ENCODE data around the gene CACNA2D1.

The CACNA2D1 gene

DNA sequence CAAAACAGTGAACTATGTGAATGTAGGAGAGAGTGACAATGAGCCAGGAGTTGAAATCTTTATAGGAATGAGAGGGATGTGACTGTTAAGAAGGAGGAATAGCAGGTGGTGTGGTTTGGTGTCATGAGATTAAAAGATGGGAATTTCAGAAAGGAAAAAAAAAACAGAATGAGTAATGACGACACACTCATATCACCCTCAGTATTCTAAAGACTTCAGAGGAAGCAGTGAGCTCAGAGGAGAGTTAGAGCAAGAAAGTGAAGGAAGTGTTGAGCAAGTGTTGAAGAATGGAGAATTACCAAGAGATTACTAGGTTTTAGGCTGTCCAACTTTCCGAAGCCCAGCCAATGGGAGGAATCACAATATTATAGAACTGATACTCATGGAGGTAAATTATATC lies 453.2 kb downstream of the CACNA2D1 start:
- Histone ChIP-seq H3K27me3 (ENCODE audit: insufficient read depth, low read length, poor library complexity) (no peaks in the 10 kb centered on the region), H3K79me2 (ENCODE audit: control insufficient read depth, insufficient read depth, low read length) (no peaks in the 10 kb centered on the region), H3K4ac (ENCODE audit: low read depth, low read length) (no peak overlapping the region), H3K4me1 (ENCODE audit: control insufficient read depth, low read depth, low read length) (no peaks in the 10 kb centered on the region), H3K9ac (ENCODE audit: low read length) (no peak overlapping the region), H3K56ac (ENCODE audit: low read length) (no peak overlapping the region), H3K18ac (ENCODE audit: low read length) (no peak overlapping the region), H3K4me3 (ENCODE audit: low read length) (no peak overlapping the region), H2AK5ac (ENCODE audit: low read length) (no peak overlapping the region), H3K27ac (ENCODE audit: low read depth, low read length) (no peak overlapping the region), H2BK5ac (ENCODE audit: low read length) (no peak overlapping the region), H4K8ac (ENCODE audit: low read depth, low read length) (no peak overlapping the region), H3K79me1 (ENCODE audit: low read length) (no peaks in the 10 kb centered on the region), H2BK15ac (replicated peaks; ENCODE audit: low read depth) (no peak overlapping the region), H2BK120ac (ENCODE audit: low read depth, low read length) (no peak overlapping the region), H3K23ac (ENCODE audit: low read length) (no peak overlapping the region), H3K36me3 (ENCODE audit: control insufficient read depth, insufficient read depth, low read length) (no peaks in the 10 kb centered on the region), H3K4me2 (ENCODE audit: low read length) (no peak overlapping the region), H4K5ac (ENCODE audit: low read length) (no peak overlapping the region)
- WGBS (ENCODE audit: extremely low coverage, insufficient coverage, low lambda C conversion rate), result no CpG with 5 or more reads among the region's 2 CpGs
- DNase-seq, result no peak

DNA sequence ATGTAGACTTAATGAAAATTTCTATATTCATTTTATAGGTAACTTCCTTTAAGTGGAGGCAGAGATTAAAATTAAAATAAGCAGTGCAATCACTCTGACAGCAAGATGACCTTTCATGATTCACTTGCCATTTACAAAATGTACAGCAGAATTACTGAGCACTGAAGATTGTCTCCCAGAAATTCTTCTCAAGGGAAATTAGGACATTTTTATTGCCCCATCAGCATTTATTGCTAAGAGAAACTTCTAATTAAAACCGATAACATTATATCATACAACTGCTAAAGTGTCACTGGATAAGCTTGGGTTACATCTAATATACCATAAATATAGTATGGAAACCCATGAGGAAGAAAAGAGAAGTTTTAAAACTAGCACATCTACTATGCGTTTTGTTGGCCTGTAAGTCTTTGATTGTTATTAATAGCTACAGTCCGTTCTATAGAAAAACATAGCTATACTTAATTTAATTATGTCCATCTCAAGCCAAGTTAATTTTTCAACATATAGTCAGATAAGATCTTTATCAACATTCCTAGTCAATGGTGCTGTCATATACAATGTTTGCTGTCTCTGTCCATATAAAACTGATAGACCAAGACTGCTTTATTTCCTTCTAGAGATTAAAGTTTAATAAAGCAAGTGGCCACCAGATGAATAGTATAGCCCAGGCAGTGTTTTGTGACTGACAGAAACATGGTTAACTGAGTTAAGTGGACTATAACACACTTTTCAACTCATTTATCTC lies 456.7 kb downstream of the CACNA2D1 start:
- Histone ChIP-seq H3K4me2 (ENCODE audit: low read length) (no peak overlapping the region), H4K8ac (ENCODE audit: low read depth, low read length) (no peak overlapping the region), H3K36me3 (ENCODE audit: control insufficient read depth, insufficient read depth, low read length) (no peaks in the 10 kb centered on the region), H3K23ac (ENCODE audit: low read length) (no peak overlapping the region), H3K27ac (ENCODE audit: low read depth, low read length) (no peak overlapping the region), H2AK5ac (ENCODE audit: low read length) (no peak overlapping the region), H3K79me1 (ENCODE audit: low read length) (no peaks in the 10 kb centered on the region), H2BK120ac (ENCODE audit: low read depth, low read length) (no peak overlapping the region), H3K4ac (ENCODE audit: low read depth, low read length) (no peak overlapping the region), H3K56ac (ENCODE audit: low read length) (no peak overlapping the region), H3K4me1 (ENCODE audit: control insufficient read depth, low read depth, low read length) (no peaks in the 10 kb centered on the region), H4K5ac (ENCODE audit: low read length) (no peak overlapping the region), H2BK5ac (ENCODE audit: low read length) (no peak overlapping the region), H3K27me3 (ENCODE audit: insufficient read depth, low read length, poor library complexity) (no peaks in the 10 kb centered on the region), H3K4me3 (ENCODE audit: low read length) (no peak overlapping the region), H3K9ac (ENCODE audit: low read length) (no peak overlapping the region), H3K79me2 (ENCODE audit: control insufficient read depth, insufficient read depth, low read length) (no peaks in the 10 kb centered on the region), H3K18ac (ENCODE audit: low read length) (no peak overlapping the region), H2BK15ac (replicated peaks; ENCODE audit: low read depth) (no peak overlapping the region)
- no CpG with 5 or more reads among the region's 3 CpGs for WGBS (ENCODE audit: extremely low coverage, insufficient coverage, low lambda C conversion rate)
- no peak for DNase-seq

- Histone ChIP-seq H3K56ac (ENCODE audit: low read length) (no peak overlapping the region), H3K4ac (ENCODE audit: low read depth, low read length) (no peak overlapping the region), H2BK15ac (replicated peaks; ENCODE audit: low read depth) (no peak overlapping the region), H3K4me1 (ENCODE audit: control insufficient read depth, low read depth, low read length) (no peaks in the 10 kb centered on the region), H2AK5ac (ENCODE audit: low read length) (no peak overlapping the region), H3K36me3 (ENCODE audit: control insufficient read depth, insufficient read depth, low read length) (no peaks in the 10 kb centered on the region), H2BK5ac (ENCODE audit: low read length) (no peak overlapping the region), H3K18ac (ENCODE audit: low read length) (no peak overlapping the region), H3K23ac (ENCODE audit: low read length) (no peak overlapping the region), H3K79me1 (ENCODE audit: low read length) (no peaks in the 10 kb centered on the region), H4K8ac (ENCODE audit: low read depth, low read length) (no peak overlapping the region), H3K9ac (ENCODE audit: low read length) (no peak overlapping the region), H3K4me3 (ENCODE audit: low read length) (no peak overlapping the region), H2BK120ac (ENCODE audit: low read depth, low read length) (no peak overlapping the region), H3K27me3 (ENCODE audit: insufficient read depth, low read length, poor library complexity) (no peaks in the 10 kb centered on the region), H4K5ac (ENCODE audit: low read length) (no peak overlapping the region), H3K4me2 (ENCODE audit: low read length) (no peak overlapping the region), H3K79me2 (ENCODE audit: control insufficient read depth, insufficient read depth, low read length) (no peaks in the 10 kb centered on the region), H3K27ac (ENCODE audit: low read depth, low read length) (no peak overlapping the region)
- no peak for DNase-seq
- WGBS (ENCODE audit: extremely low coverage, insufficient coverage, low lambda C conversion rate), result no CpG with 5 or more reads among the region's 3 CpGs
Measured at GRCh38 chr7:81983406-81983805, 460.2 kb downstream of the CACNA2D1 start.

GRCh38 chr7:81973117-81973516 lies 470.5 kb downstream of the CACNA2D1 start:
- H3K27ac ChIP-seq (ENCODE audit: low read depth, low read length), result no peak overlapping the region
- H4K8ac ChIP-seq (ENCODE audit: low read depth, low read length), result no peak overlapping the region
- H2BK5ac ChIP-seq (ENCODE audit: low read length), result no peak overlapping the region
- no peak overlapping the region for H2BK120ac ChIP-seq (ENCODE audit: low read depth, low read length)
- H3K18ac ChIP-seq (ENCODE audit: low read length), result no peak overlapping the region
- no CpG with 5 or more reads among the region's 2 CpGs for WGBS (ENCODE audit: extremely low coverage, insufficient coverage, low lambda C conversion rate)
- H3K4me2 ChIP-seq (ENCODE audit: low read length), result no peak overlapping the region
- no peak overlapping the region for H3K23ac ChIP-seq (ENCODE audit: low read length)
- H3K79me1 ChIP-seq (ENCODE audit: low read length), result no peaks in the 10 kb centered on the region
- H3K56ac ChIP-seq (ENCODE audit: low read length), result no peak overlapping the region
- no peak overlapping the region for H3K9ac ChIP-seq (ENCODE audit: low read length)
- H4K5ac ChIP-seq (ENCODE audit: low read length), result no peak overlapping the region
- no peak overlapping the region for H3K4me3 ChIP-seq (ENCODE audit: low read length)
- H2BK15ac ChIP-seq (replicated peaks; ENCODE audit: low read depth), result no peak overlapping the region
- no peaks in the 10 kb centered on the region for H3K27me3 ChIP-seq (ENCODE audit: insufficient read depth, low read length, poor library complexity)
- H3K4ac ChIP-seq (ENCODE audit: low read depth, low read length), result no peak overlapping the region
- no peaks in the 10 kb centered on the region for H3K36me3 ChIP-seq (ENCODE audit: control insufficient read depth, insufficient read depth, low read length)
- H2AK5ac ChIP-seq (ENCODE audit: low read length), result no peak overlapping the region
- DNase-seq, result no peak
- H3K79me2 ChIP-seq (ENCODE audit: control insufficient read depth, insufficient read depth, low read length), result no peaks in the 10 kb centered on the region
- H3K4me1 ChIP-seq (ENCODE audit: control insufficient read depth, low read depth, low read length), result no peaks in the 10 kb centered on the region

- Histone ChIP-seq H3K4me1 (ENCODE audit: control insufficient read depth, low read depth, low read length) (no peaks in the 10 kb centered on the region), H3K23ac (ENCODE audit: low read length) (no peak overlapping the region), H4K5ac (ENCODE audit: low read length) (no peak overlapping the region), H2BK5ac (ENCODE audit: low read length) (no peak overlapping the region), H3K4me2 (ENCODE audit: low read length) (no peak overlapping the region), H3K27me3 (ENCODE audit: insufficient read depth, low read length, poor library complexity) (no peaks in the 10 kb centered on the region), H3K9ac (ENCODE audit: low read length) (no peak overlapping the region), H3K79me1 (ENCODE audit: low read length) (no peaks in the 10 kb centered on the region), H2BK120ac (ENCODE audit: low read depth, low read length) (no peak overlapping the region), H3K56ac (ENCODE audit: low read length) (no peak overlapping the region), H3K4me3 (ENCODE audit: low read length) (no peak overlapping the region), H2AK5ac (ENCODE audit: low read length) (no peak overlapping the region), H3K18ac (ENCODE audit: low read length) (no peak overlapping the region), H3K27ac (ENCODE audit: low read depth, low read length) (no peak overlapping the region), H4K8ac (ENCODE audit: low read depth, low read length) (no peak overlapping the region), H3K79me2 (ENCODE audit: control insufficient read depth, insufficient read depth, low read length) (no peaks in the 10 kb centered on the region), H2BK15ac (replicated peaks; ENCODE audit: low read depth) (no peak overlapping the region), H3K36me3 (ENCODE audit: control insufficient read depth, insufficient read depth, low read length) (no peaks in the 10 kb centered on the region), H3K4ac (ENCODE audit: low read depth, low read length) (no peak overlapping the region)
- WGBS (ENCODE audit: extremely low coverage, insufficient coverage, low lambda C conversion rate), result no CpG with 5 or more reads among the region's 2 CpGs
- no peak for DNase-seq
Measured at GRCh38 chr7:81960026-81960425, 483.6 kb downstream of the CACNA2D1 start.

DNA sequence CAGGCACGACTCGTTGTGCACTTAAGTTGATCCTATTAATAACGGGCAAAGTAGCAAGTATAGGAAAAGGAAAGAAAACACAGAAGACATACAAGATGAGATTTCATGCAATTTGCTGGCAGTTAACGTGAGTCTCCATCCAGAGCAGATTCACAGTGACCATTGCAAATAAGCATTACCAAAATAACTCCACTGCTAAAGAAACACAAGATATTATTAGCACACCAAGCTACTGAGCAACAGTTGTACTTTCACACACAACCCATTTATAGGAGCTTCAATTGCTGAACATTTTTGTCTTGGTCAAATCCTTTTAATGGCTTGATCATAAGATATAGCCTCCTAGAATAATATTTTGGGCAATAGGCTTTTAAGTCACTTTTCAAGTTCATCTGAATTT lies 486.1 kb downstream of the CACNA2D1 start:
- Histone ChIP-seq H3K79me1 (ENCODE audit: low read length) (no peaks in the 10 kb centered on the region), H2BK120ac (ENCODE audit: low read depth, low read length) (no peak overlapping the region), H2BK15ac (replicated peaks; ENCODE audit: low read depth) (no peak overlapping the region), H3K79me2 (ENCODE audit: control insufficient read depth, insufficient read depth, low read length) (no peaks in the 10 kb centered on the region), H3K27me3 (ENCODE audit: insufficient read depth, low read length, poor library complexity) (no peaks in the 10 kb centered on the region), H3K4me3 (ENCODE audit: low read length) (no peak overlapping the region), H4K8ac (ENCODE audit: low read depth, low read length) (no peak overlapping the region), H3K27ac (ENCODE audit: low read depth, low read length) (no peak overlapping the region), H2AK5ac (ENCODE audit: low read length) (no peak overlapping the region), H3K23ac (ENCODE audit: low read length) (no peak overlapping the region), H3K56ac (ENCODE audit: low read length) (no peak overlapping the region), H3K4me2 (ENCODE audit: low read length) (no peak overlapping the region), H3K36me3 (ENCODE audit: control insufficient read depth, insufficient read depth, low read length) (no peaks in the 10 kb centered on the region), H3K4me1 (ENCODE audit: control insufficient read depth, low read depth, low read length) (no peaks in the 10 kb centered on the region), H3K9ac (ENCODE audit: low read length) (no peak overlapping the region), H4K5ac (ENCODE audit: low read length) (no peak overlapping the region), H3K18ac (ENCODE audit: low read length) (no peak overlapping the region), H2BK5ac (ENCODE audit: low read length) (no peak overlapping the region), H3K4ac (ENCODE audit: low read depth, low read length) (no peak overlapping the region)
- no CpG with 5 or more reads among the region's 4 CpGs for WGBS (ENCODE audit: extremely low coverage, insufficient coverage, low lambda C conversion rate)
- DNase-seq, result no peak
